ENCODE data around the gene CHD6. TPM values are rescaled to one million over a fixed set of nuclear protein-coding genes. Genes with fewer than 3 reads are reported as not detected.

Gene CHD6
- total RNA-seq, 2 experiments from 2014 or later: 18.4 to 19.5 TPM

- Mint-ChIP-seq H3K36me3 (peaks cover 27% of the 10 kb centered on the region), H3K4me3 (no peak overlapping the region), H3K27me3 (no peaks in the 10 kb centered on the region), H3K9me3 (no peaks in the 10 kb centered on the region), H3K27ac (no peak overlapping the region), H3K4me1 (peaks cover 8% of the 10 kb centered on the region)
- DNase-seq: no peak
Observed at GRCh38 chr20:41418031-41418430, 200.1 kb downstream of the CHD6 start.

GRCh38 chr20:41415191-41415590 is 203.0 kb downstream of the CHD6 start:
- Mint-ChIP-seq H3K27ac (no peak overlapping the region), H3K9me3 (no peaks in the 10 kb centered on the region), H3K27me3 (no peaks in the 10 kb centered on the region), H3K4me3 (no peak overlapping the region), H3K36me3 (peaks cover 11% of the 10 kb centered on the region), H3K4me1 (peaks cover under 1% of the 10 kb centered on the region)
- no peak for DNase-seq

- DNase-seq: no peak
- Mint-ChIP-seq H3K36me3 (peaks cover 9% of the 10 kb centered on the region), H3K27ac (no peak overlapping the region), H3K4me1 (peaks cover 10% of the 10 kb centered on the region), H3K4me3 (no peak overlapping the region), H3K27me3 (no peaks in the 10 kb centered on the region), H3K9me3 (no peaks in the 10 kb centered on the region)
Observed at GRCh38 chr20:41413169-41413568, 205.0 kb downstream of the CHD6 start.

GRCh38 chr20:41412324-41413120 is 205.7 kb downstream of the CHD6 start:
- Mint-ChIP-seq H3K4me1 (peaks cover 12% of the 10 kb centered on the region), H3K4me3 (no peak overlapping the region), H3K27ac (no peak overlapping the region), H3K9me3 (no peaks in the 10 kb centered on the region), H3K27me3 (no peaks in the 10 kb centered on the region), H3K36me3 (peaks cover 9% of the 10 kb centered on the region)
- DNase-seq: no peak

- Mint-ChIP-seq H3K9me3 (no peaks in the 10 kb centered on the region), H3K36me3 (peaks cover 13% of the 10 kb centered on the region), H3K27ac (no peak overlapping the region), H3K27me3 (no peaks in the 10 kb centered on the region), H3K4me1 (peaks cover 13% of the 10 kb centered on the region), H3K4me3 (no peak overlapping the region)
- no peak for DNase-seq
Observed at GRCh38 chr20:41411391-41411847, 206.8 kb downstream of the CHD6 start.

GRCh38 chr20:41408986-41409385 is 209.2 kb downstream of the CHD6 start:
- H3K36me3 Mint-ChIP-seq: peaks cover 8% of the 10 kb centered on the region
- H3K9me3 Mint-ChIP-seq: no peaks in the 10 kb centered on the region
- H3K4me1 Mint-ChIP-seq: peaks cover 13% of the 10 kb centered on the region
- no peak overlapping the region for H3K27ac Mint-ChIP-seq
- no peaks in the 10 kb centered on the region for H3K27me3 Mint-ChIP-seq
- H3K4me3 Mint-ChIP-seq: no peak overlapping the region
- DNase-seq: no peak

GRCh38 chr20:41408156-41408794 is 209.9 kb downstream of the CHD6 start:
- H3K4me1 Mint-ChIP-seq: peaks cover 13% of the 10 kb centered on the region
- no peaks in the 10 kb centered on the region for H3K27me3 Mint-ChIP-seq
- DNase-seq: peak; percentile 13
- no peak overlapping the region for H3K4me3 Mint-ChIP-seq
- no peaks in the 10 kb centered on the region for H3K9me3 Mint-ChIP-seq
- H3K27ac Mint-ChIP-seq: no peak overlapping the region
- peaks cover 8% of the 10 kb centered on the region for H3K36me3 Mint-ChIP-seq

- H3K4me3 Mint-ChIP-seq: no peak overlapping the region
- H3K36me3 Mint-ChIP-seq: peaks cover 8% of the 10 kb centered on the region
- no peak overlapping the region for H3K27ac Mint-ChIP-seq
- no peaks in the 10 kb centered on the region for H3K27me3 Mint-ChIP-seq
- H3K4me1 Mint-ChIP-seq: peaks cover 13% of the 10 kb centered on the region
- DNase-seq: no peak
- H3K9me3 Mint-ChIP-seq: no peaks in the 10 kb centered on the region
Observed at GRCh38 chr20:41407607-41408006, 210.6 kb downstream of the CHD6 start.

GRCh38 chr20:41406896-41407444 is 211.2 kb downstream of the CHD6 start:
- H3K4me3 Mint-ChIP-seq: no peak overlapping the region
- H3K27me3 Mint-ChIP-seq: no peaks in the 10 kb centered on the region
- no peaks in the 10 kb centered on the region for H3K9me3 Mint-ChIP-seq
- peaks cover 13% of the 10 kb centered on the region for H3K4me1 Mint-ChIP-seq
- DNase-seq: no peak
- no peak overlapping the region for H3K27ac Mint-ChIP-seq
- peaks cover 8% of the 10 kb centered on the region for H3K36me3 Mint-ChIP-seq

GRCh38 chr20:41406353-41406752 is 211.8 kb downstream of the CHD6 start:
- no peak for DNase-seq
- H3K27ac Mint-ChIP-seq: no peak overlapping the region
- H3K4me3 Mint-ChIP-seq: no peak overlapping the region
- no peaks in the 10 kb centered on the region for H3K9me3 Mint-ChIP-seq
- H3K27me3 Mint-ChIP-seq: no peaks in the 10 kb centered on the region
- peaks cover 13% of the 10 kb centered on the region for H3K4me1 Mint-ChIP-seq
- H3K36me3 Mint-ChIP-seq: peaks cover 8% of the 10 kb centered on the region

- H3K9me3 Mint-ChIP-seq: no peaks in the 10 kb centered on the region
- H3K27me3 Mint-ChIP-seq: no peaks in the 10 kb centered on the region
- peaks cover 13% of the 10 kb centered on the region for H3K4me1 Mint-ChIP-seq
- no peak for DNase-seq
- peaks cover 8% of the 10 kb centered on the region for H3K36me3 Mint-ChIP-seq
- no peak overlapping the region for H3K27ac Mint-ChIP-seq
- no peak overlapping the region for H3K4me3 Mint-ChIP-seq
Observed at GRCh38 chr20:41405436-41405835, 212.7 kb downstream of the CHD6 start.

- no peak for DNase-seq
- H3K36me3 Mint-ChIP-seq: peaks cover 8% of the 10 kb centered on the region
- no peak overlapping the region for H3K4me3 Mint-ChIP-seq
- no peak overlapping the region for H3K27ac Mint-ChIP-seq
- peaks cover 8% of the 10 kb centered on the region for H3K4me1 Mint-ChIP-seq
- H3K27me3 Mint-ChIP-seq: no peaks in the 10 kb centered on the region
- H3K9me3 Mint-ChIP-seq: no peaks in the 10 kb centered on the region
Observed at GRCh38 chr20:41403604-41404003, 214.6 kb downstream of the CHD6 start.

- Mint-ChIP-seq H3K27ac (no peak overlapping the region), H3K9me3 (no peaks in the 10 kb centered on the region), H3K36me3 (no peaks in the 10 kb centered on the region), H3K4me3 (no peak overlapping the region), H3K4me1 (no peaks in the 10 kb centered on the region), H3K27me3 (no peaks in the 10 kb centered on the region)
- no peak for DNase-seq
Observed at GRCh38 chr20:41398408-41398807, 219.8 kb downstream of the CHD6 start.

GRCh38 chr20:41395667-41396664 is 222.2 kb downstream of the CHD6 start:
- DNase-seq: no peak
- no peaks in the 10 kb centered on the region for H3K36me3 Mint-ChIP-seq
- H3K4me1 Mint-ChIP-seq: no peaks in the 10 kb centered on the region
- no peaks in the 10 kb centered on the region for H3K9me3 Mint-ChIP-seq
- no peaks in the 10 kb centered on the region for H3K27me3 Mint-ChIP-seq
- no peak overlapping the region for H3K27ac Mint-ChIP-seq
- no peak overlapping the region for H3K4me3 Mint-ChIP-seq
